Kidney epithelial cell (primary cell): ENCODE data around the gene ARHGAP28. TPM values are rescaled to one million over a fixed set of nuclear protein-coding genes. Genes with fewer than 3 reads are reported as not detected.

Experiments
- DNase-seq: peaks from one replicate; pipeline ENCODE4 v3.0.0-alpha.2; 2010; ENCODE audit warnings: low read depth
- H3K27me3 ChIP-seq: 2 replicates; pipeline ENCODE4 v1.6.0; 2011; ENCODE audit warnings: low read length; ENCODE audit not compliant: control insufficient read depth, insufficient read depth
- H3K36me3 ChIP-seq: 2 replicates; pipeline ENCODE4 v1.5.1; 2011; ENCODE audit warnings: low read length; ENCODE audit not compliant: control insufficient read depth, insufficient read depth
- H3K4me3 ChIP-seq: 2 replicates; pipeline ENCODE4 v1.5.1; 2011; ENCODE audit warnings: low read depth, mild to moderate bottlenecking, control low read depth, low read length
- CTCF ChIP-seq: IDR thresholded peaks from 2 replicates; pipeline ENCODE4 v1.5.1; 2011; ENCODE audit warnings: mild to moderate bottlenecking, moderate library complexity, low read length, control low read depth, inconsistent platforms; ENCODE audit not compliant: insufficient read depth, poor library complexity, severe bottlenecking
- total RNA-seq: library from RNA; depleted of rRNA; stranded (reverse); fragments of >200 nt; gene quantifications from 2 replicates; pipeline ENCODE4 v1.2.3, GENCODE V29; 2015

The ARHGAP28 gene
- total RNA-seq, 1 donor from 2014 or later, result 4.6 TPM

DNA sequence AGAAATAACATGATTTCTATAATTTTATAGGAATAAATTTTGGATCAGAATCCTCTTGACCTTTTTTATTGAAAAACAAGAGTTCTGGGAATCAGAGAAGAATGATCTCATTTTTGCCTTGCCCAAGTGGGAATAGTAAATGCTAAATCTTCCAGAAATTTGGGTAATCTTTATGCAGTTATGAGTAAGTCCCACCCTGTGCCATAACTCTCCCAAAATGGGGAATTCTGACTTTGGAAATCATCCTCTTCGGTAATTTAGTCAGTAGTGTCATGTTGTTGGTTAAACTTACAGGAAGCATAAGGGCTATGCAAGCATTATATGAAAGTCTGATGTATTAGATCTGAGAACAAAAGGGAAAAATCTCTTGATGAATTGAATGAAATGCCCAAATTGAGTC is 20.6 kb upstream of the ARHGAP28 start:
- no peak for TF ChIP-seq CTCF
- DNase-seq, result no peak

GRCh38 chr18:6711467-6711866 is 18.0 kb upstream of the ARHGAP28 start:
- TF ChIP-seq CTCF, result no peak
- Histone ChIP-seq H3K27me3 (no peaks in the 10 kb centered on the region), H3K4me3 (no peak overlapping the region), H3K36me3 (no peaks in the 10 kb centered on the region)
- no peak for DNase-seq

More for the DNA sequence above, 20.6 kb upstream of the ARHGAP28 start:
- Histone ChIP-seq H3K27me3 (no peaks in the 10 kb centered on the region), H3K4me3 (no peak overlapping the region), H3K36me3 (no peaks in the 10 kb centered on the region)

GRCh38 chr18:6712401-6712800 is 17.1 kb upstream of the ARHGAP28 start:
- no peak for TF ChIP-seq CTCF
- DNase-seq, result no peak
- H3K4me3 ChIP-seq, result no peak overlapping the region
- no peaks in the 10 kb centered on the region for H3K27me3 ChIP-seq
- no peaks in the 10 kb centered on the region for H3K36me3 ChIP-seq

DNA sequence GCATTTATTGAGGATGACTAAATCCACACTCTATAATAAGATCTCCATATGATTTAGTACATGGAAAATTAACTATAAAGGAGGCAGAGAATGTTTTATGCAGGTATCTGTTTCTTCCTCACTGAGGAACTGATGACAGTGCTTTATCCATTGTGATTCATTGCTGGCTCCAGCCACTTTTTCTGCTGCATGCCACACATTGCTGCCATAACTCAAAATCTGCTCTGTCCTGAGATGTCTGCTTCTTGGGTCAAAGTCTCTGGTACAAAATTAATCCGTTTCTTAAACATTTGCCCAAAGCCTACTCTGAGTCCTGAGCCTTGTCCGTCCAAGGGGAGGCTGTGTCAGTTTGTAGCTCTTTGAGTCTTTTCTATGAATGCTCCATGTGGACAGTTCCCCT is 15.5 kb upstream of the ARHGAP28 start:
- Histone ChIP-seq H3K4me3 (no peak overlapping the region), H3K36me3 (no peaks in the 10 kb centered on the region), H3K27me3 (no peaks in the 10 kb centered on the region)
- no peak for DNase-seq
- no peak for TF ChIP-seq CTCF

DNA sequence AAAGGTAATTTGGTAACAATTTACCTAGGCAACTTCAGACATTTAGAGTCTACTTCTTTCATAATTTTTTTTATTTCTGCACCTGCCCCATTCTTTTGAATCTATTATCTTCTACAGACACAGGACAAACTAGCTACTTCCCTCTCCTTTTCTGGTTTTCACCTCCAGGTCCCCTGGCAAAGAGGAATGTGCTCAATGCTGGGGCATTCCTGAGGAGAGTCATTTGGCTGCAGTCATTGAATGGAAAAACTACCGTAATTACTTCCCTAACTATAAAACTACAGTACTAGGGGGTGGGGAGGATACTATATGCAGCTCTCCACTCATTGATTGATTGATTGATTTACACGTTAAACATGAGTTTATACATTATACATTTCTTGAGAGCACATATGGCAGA is 11.2 kb upstream of the ARHGAP28 start:
- Histone ChIP-seq H3K4me3 (no peak overlapping the region), H3K27me3 (no peaks in the 10 kb centered on the region), H3K36me3 (no peaks in the 10 kb centered on the region)
- DNase-seq, result no peak
- TF ChIP-seq CTCF, result no peak

- no peak for DNase-seq
- no peak for TF ChIP-seq CTCF
- no peaks in the 10 kb centered on the region for H3K36me3 ChIP-seq
- H3K27me3 ChIP-seq, result no peaks in the 10 kb centered on the region
- no peak overlapping the region for H3K4me3 ChIP-seq
Measured at GRCh38 chr18:6719098-6719846, 10.2 kb upstream of the ARHGAP28 start.
